ENCODE results near the gene LONP2.
A peak's percentile ranks its signal among the peaks of the same experiment; 100 is the strongest.

The LONP2 gene, protein sequence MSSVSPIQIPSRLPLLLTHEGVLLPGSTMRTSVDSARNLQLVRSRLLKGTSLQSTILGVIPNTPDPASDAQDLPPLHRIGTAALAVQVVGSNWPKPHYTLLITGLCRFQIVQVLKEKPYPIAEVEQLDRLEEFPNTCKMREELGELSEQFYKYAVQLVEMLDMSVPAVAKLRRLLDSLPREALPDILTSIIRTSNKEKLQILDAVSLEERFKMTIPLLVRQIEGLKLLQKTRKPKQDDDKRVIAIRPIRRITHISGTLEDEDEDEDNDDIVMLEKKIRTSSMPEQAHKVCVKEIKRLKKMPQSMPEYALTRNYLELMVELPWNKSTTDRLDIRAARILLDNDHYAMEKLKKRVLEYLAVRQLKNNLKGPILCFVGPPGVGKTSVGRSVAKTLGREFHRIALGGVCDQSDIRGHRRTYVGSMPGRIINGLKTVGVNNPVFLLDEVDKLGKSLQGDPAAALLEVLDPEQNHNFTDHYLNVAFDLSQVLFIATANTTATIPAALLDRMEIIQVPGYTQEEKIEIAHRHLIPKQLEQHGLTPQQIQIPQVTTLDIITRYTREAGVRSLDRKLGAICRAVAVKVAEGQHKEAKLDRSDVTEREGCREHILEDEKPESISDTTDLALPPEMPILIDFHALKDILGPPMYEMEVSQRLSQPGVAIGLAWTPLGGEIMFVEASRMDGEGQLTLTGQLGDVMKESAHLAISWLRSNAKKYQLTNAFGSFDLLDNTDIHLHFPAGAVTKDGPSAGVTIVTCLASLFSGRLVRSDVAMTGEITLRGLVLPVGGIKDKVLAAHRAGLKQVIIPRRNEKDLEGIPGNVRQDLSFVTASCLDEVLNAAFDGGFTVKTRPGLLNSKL

DNA sequence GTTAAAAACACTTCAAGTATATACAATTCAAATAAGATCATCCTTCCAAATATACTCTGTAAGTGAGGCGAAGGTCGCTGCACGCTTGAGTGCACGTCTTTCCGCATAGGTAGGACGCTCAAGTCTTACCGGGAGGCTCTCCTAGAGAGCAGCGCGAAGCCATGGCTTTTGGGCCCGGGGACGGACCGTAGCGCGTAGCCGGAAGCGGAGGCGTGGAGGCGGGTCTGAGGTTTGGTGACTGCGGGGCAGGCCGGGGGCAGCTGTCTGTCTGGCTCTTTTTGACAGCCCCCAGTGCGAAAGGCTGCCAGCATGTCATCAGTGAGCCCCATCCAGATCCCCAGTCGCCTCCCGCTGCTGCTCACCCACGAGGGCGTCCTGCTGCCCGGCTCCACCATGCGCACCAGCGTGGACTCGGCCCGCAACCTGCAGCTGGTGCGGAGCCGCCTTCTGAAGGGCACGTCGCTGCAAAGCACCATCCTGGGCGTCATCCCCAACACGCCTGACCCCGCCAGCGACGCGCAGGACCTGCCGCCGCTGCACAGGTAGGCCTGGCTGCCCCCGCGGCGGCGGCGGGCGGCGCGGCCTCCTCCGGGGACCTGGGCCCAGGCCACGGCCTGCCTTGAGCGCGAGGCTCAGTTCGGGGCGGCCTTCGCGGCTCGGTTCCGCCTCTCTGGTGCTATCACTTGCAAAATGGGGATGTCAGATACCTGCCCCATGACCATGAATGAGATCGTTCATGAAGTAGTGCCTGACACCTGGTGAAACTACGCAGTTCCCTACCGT lies at the start of gene LONP2:
Gene LONP2, plus strand, starts transcription at position 221 of the 783 bp plus-strand sequence. Its CDS starts 89 bp downstream, at position 310.
- peak within 1 kb of the TSS; percentile 87 for H3K4me3 ChIP-seq (ENCODE audit: low read length)
- TF ChIP-seq, protein P1, sequence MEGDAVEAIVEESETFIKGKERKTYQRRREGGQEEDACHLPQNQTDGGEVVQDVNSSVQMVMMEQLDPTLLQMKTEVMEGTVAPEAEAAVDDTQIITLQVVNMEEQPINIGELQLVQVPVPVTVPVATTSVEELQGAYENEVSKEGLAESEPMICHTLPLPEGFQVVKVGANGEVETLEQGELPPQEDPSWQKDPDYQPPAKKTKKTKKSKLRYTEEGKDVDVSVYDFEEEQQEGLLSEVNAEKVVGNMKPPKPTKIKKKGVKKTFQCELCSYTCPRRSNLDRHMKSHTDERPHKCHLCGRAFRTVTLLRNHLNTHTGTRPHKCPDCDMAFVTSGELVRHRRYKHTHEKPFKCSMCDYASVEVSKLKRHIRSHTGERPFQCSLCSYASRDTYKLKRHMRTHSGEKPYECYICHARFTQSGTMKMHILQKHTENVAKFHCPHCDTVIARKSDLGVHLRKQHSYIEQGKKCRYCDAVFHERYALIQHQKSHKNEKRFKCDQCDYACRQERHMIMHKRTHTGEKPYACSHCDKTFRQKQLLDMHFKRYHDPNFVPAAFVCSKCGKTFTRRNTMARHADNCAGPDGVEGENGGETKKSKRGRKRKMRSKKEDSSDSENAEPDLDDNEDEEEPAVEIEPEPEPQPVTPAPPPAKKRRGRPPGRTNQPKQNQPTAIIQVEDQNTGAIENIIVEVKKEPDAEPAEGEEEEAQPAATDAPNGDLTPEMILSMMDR (conservative IDR thresholded peaks at IDR 0.05; ENCODE audit: low read depth, low read length): no peak
- peak; percentile 65 for DNase-seq (ENCODE audit: low read depth)

DNA sequence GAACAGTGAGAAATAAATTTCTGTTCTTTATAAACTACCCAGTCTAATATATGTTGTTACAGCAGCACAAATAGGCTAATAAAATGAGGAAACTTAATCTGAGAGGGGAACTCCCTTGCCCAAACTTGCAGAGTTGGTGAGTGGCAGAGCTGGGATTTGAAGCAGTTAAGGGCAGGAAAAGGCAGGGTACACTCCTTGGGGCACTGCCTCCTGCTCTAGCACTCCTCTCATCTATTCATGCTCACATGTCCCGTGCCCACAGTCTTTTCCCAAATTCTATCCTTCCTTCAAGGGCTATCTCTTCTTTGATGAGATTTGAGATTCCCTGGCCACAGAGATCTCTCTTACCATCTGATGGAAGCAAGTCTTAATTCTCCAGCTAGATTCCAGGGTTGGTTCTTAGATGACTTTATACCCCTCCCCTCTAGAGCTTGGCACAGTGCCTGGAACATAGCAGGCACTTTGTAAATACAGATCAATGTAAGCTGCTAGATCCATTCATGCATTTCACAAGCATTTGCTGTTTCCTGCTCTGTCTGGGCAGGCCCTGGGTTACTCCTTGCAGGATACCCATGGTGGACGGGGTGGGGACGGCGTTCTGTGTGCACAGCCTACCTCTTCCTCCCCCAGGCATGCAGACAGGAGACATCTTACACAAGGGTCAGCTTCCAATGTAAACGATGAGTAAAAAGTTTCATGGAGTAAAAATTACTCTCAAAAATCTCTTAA lies 49.1 kb upstream of the LONP2 start:
- H3K4me3 ChIP-seq (ENCODE audit: low read length): no peak overlapping the region
- TF ChIP-seq, protein P1 (conservative IDR thresholded peaks at IDR 0.05; ENCODE audit: low read depth, low read length): no peak
- peak; percentile 77 for DNase-seq (ENCODE audit: low read depth)

DNA sequence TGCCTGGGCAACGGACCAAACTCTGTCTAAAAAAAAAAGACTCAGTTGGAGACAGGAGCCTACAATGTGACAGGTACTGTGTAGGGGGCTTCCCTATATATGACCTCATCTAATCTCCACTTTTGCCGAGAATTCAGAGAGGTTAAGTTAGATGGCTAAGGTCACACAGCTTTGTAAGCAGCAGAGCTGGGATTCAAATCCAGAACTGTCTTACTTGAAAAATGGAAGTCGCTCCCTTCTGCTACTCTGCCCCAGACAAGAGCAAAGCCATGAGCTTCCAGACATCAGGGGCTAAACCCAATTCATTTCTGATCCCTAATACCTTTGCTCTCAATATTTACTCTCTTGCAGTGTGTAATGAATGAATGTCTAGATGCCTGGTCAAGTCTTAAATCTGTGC lies 46.8 kb upstream of the LONP2 start:
- H3K4me3 ChIP-seq (ENCODE audit: low read length): no peak overlapping the region
- TF ChIP-seq, protein P1 (conservative IDR thresholded peaks at IDR 0.05; ENCODE audit: low read depth, low read length): no peak
- no peak for DNase-seq (ENCODE audit: low read depth)

DNA sequence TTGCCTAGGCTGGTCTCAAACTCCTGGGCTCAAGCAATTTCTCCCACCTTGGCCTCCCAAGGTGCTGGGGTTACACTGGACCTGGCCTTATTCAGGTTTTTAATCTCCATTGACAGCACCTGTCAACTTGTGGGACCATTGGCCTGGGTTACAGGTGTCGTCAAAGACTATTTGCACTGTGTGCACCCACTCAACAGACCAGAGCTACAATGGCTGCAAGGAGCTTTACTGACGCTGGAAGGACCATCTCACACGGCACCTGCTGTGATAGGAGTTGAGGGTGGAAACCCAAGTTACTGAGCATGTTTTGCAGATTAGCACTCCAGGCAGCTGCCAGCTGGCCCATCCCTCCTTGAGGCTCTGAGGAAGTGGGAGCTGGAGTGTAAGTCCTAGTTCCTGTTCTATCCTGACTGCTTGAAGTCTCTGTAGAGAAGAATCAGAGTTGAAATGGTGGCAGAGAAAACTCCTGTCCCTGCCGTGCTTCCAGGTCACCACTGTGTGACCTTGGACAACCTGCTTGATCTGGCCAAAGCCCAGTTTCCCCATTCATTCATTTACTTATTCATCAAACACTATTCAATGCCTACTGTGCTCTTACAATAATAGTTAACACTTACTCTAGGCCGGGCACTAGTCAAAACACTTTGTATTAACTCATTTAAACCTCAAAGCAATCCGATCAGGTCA lies 42.4 kb upstream of the LONP2 start:
- no peak for DNase-seq (ENCODE audit: low read depth)
- TF ChIP-seq, protein P1 (conservative IDR thresholded peaks at IDR 0.05; ENCODE audit: low read depth, low read length): no peak
- no peak overlapping the region for H3K4me3 ChIP-seq (ENCODE audit: low read length)

DNA sequence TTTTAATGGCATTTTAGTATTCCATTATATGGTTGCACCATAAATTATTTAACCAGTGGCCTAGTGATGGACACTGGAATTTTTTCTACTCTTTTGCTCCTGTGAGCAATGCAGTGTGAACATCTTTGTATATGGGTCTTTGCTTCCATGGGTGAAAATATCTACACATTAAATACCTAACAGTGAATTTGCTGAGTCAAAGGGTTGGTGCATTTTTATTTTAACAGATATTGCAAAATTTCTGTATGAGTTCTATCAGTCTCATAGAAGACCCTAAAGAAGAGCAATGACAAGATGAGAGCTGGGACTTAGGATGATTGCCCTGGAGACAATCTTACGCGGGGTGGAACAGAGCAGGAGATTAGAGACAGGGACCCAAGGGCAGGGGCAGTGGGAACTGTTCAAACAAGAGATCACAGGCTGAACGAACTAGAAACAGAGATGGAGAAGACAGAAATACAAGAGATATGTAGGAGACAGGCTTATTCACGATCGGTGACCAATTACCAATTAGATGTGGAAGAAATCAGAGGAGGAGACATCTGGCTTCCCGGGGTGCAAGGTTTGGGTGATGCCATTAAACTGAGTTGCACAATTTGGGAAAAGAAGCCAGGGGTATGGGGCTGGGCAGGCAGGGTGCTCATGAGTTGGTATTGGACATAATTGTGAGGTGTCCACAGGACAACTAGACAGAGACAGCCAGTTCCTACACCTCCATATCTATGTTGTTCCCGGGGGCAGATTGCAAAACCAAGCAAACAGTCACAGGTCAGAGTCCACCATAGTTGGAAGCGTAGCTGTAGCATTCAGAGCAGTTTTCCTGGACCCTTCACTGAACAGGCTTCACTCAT lies 39.9 kb upstream of the LONP2 start:
- TF ChIP-seq, protein P1 (conservative IDR thresholded peaks at IDR 0.05; ENCODE audit: low read depth, low read length): no peak
- no peak for DNase-seq (ENCODE audit: low read depth)

More for the DNA sequence above, 39.9 kb upstream of the LONP2 start:
- H3K4me3 ChIP-seq (ENCODE audit: low read length): no peak overlapping the region

Measured in retinal pigment epithelial cell (primary cell).